ENCODE measurements around the gene ALDH3B1.

The ALDH3B1 gene

GRCh38 chr11:68014157-68014946, 4.2 kb downstream of the ALDH3B1 start:
- peak; percentile 69 for DNase-seq

GRCh38 chr11:68014947-68015447, 4.9 kb downstream of the ALDH3B1 start:
- no peak for DNase-seq

- no peak for DNase-seq
Observed at GRCh38 chr11:68015467-68015866, 5.3 kb downstream of the ALDH3B1 start.

- DNase-seq, result no peak
Observed at GRCh38 chr11:68016161-68016903, 6.2 kb downstream of the ALDH3B1 start.

GRCh38 chr11:68016904-68017817, 7.0 kb downstream of the ALDH3B1 start:
- DNase-seq, result no peak

GRCh38 chr11:68017980-68018729, 8.0 kb downstream of the ALDH3B1 start:
- no peak for DNase-seq

- no peak for DNase-seq
Observed at GRCh38 chr11:68018730-68019190, 8.6 kb downstream of the ALDH3B1 start.

GRCh38 chr11:68019486-68019885, 9.4 kb downstream of the ALDH3B1 start:
- no peak for DNase-seq

- DNase-seq, result no peak
Observed at GRCh38 chr11:68020575-68020974, 10.4 kb downstream of the ALDH3B1 start.

- DNase-seq, result no peak
Observed at GRCh38 chr11:68021167-68021787, 11.2 kb downstream of the ALDH3B1 start.

GRCh38 chr11:68022531-68022930, 12.4 kb downstream of the ALDH3B1 start:
- no peak for DNase-seq

- no peak for DNase-seq
Observed at GRCh38 chr11:68024508-68024907, 14.4 kb downstream of the ALDH3B1 start.

GRCh38 chr11:68025047-68025446, 14.9 kb downstream of the ALDH3B1 start:
- DNase-seq, result no peak

GRCh38 chr11:68026391-68027105, 16.4 kb downstream of the ALDH3B1 start:
- DNase-seq, result no peak

- no peak for DNase-seq
Observed at GRCh38 chr11:68027667-68028066, 17.5 kb downstream of the ALDH3B1 start.

- no peak for DNase-seq
Observed at GRCh38 chr11:68028802-68029545, 18.8 kb downstream of the ALDH3B1 start.

GRCh38 chr11:68030318-68031143, 20.4 kb downstream of the ALDH3B1 start, which contains the start of gene NDUFS8:
Gene NDUFS8, plus strand, starts transcription at chr11:68030681. Its CDS starts 1,471 bp downstream, at chr11:68032152.
- DNase-seq, result peak; percentile 98

- DNase-seq, result no peak
Observed at GRCh38 chr11:68031144-68031464, 21.0 kb downstream of the ALDH3B1 start.

GRCh38 chr11:68032003-68032402, 21.9 kb downstream of the ALDH3B1 start:
- DNase-seq, result no peak

Data from suppressor macrophage treated with lipopolysaccharide for 4 hours (primary cell).